ENCODE results near the gene CRTAC1.

Gene CRTAC1

DNA sequence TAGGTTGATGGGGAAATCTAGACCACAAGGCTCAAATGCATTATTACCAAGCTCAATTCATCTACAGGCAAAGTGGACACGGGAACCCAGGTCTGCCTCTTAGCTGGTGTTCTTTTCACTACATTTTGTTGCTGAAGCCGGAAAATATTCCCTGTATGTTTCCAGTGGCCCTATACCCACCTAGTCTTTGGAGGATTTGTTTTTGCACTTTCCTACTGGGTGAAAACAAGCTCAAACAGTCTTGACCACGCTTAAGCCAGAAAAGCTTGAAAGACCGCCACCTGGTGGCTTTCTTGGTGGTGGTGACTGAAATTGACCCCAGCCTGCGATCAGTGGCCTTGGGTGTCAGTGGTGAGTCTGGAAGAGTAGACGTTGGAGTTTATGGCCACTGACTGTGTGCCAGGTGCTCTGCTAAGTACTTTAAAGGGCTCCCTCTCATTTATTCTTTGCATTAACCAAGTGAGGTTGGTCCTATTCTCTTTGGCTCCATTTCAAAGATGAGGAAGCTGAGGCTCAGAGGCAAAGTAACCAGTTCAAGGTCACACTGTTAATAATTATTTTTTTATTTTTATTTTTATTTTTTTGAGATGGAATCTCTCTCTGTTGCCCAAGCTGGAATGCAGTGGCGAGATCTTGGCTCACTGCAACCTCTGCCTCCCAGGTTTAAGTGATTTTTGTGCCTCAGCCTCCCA, 11.1 kb upstream of the CRTAC1 start:
- DNase-seq (ENCODE audit: low read depth) = no peak

DNA sequence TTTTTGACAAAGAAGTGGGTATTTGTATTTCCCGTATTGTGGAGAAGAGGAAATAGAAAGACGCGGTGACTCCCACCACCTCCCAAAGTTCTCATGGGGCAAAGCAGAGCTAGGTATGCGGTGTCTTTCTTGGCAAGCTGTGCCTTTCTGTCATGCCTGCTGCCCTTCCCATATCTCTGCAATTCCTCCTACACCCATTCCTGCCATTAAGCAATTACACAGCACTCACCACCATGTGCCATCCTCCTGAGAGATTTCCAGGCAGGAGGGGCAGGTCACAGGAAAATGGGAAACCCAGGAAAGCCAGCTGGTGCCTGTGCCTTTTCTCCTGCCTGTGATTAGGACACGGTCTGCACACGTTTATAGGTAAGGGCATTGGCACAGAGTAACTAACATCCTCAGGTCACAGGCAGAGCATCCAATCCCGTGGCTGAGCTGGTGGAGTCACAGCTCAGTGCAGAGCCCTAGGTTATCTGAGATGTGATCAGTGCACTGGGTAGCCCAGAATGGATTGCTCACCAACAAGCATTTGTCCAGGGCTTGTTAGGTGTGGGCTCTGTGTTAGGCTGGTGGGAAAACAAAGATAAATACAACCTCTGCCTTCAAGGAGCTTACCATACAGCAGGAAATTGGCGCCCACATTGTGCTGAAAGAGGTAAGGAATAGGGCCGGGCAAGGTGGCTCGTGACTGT, 9.4 kb upstream of the CRTAC1 start:
- DNase-seq (ENCODE audit: low read depth) = no peak
- H3K4me3 ChIP-seq (ENCODE audit: low read length) = no peak overlapping the region
- TF ChIP-seq, protein P1, sequence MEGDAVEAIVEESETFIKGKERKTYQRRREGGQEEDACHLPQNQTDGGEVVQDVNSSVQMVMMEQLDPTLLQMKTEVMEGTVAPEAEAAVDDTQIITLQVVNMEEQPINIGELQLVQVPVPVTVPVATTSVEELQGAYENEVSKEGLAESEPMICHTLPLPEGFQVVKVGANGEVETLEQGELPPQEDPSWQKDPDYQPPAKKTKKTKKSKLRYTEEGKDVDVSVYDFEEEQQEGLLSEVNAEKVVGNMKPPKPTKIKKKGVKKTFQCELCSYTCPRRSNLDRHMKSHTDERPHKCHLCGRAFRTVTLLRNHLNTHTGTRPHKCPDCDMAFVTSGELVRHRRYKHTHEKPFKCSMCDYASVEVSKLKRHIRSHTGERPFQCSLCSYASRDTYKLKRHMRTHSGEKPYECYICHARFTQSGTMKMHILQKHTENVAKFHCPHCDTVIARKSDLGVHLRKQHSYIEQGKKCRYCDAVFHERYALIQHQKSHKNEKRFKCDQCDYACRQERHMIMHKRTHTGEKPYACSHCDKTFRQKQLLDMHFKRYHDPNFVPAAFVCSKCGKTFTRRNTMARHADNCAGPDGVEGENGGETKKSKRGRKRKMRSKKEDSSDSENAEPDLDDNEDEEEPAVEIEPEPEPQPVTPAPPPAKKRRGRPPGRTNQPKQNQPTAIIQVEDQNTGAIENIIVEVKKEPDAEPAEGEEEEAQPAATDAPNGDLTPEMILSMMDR (conservative IDR thresholded peaks at IDR 0.05; ENCODE audit: low read depth, low read length) = no peak

More for the DNA sequence above, 11.1 kb upstream of the CRTAC1 start:
- no peak overlapping the region for H3K4me3 ChIP-seq (ENCODE audit: low read length)
- TF ChIP-seq, protein P1 (conservative IDR thresholded peaks at IDR 0.05; ENCODE audit: low read depth, low read length) = peak; percentile 82

DNA sequence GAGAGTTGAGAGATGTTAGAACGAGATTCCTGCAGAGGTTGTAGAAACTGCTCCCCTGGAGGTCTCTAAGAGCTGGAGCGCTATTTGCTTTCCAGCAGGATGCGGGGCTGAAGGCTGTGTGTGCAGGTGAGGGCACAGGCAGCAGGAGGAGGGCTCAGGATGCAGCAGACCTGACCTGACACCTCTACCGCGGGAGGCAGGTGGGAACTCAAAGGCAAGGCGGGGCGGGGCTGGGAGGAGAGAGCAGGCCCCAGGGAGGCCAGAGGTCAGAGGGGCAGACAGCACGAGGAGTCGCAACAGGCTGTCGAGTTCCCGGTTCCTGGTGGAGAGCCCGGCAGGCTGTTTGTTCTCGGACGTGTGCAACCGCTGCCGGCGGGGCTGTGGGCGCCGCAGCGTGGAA, 7.9 kb upstream of the CRTAC1 start:
- TF ChIP-seq, protein P1 (conservative IDR thresholded peaks at IDR 0.05; ENCODE audit: low read depth, low read length) = no peak
- DNase-seq (ENCODE audit: low read depth) = no peak
- no peak overlapping the region for H3K4me3 ChIP-seq (ENCODE audit: low read length)

DNA sequence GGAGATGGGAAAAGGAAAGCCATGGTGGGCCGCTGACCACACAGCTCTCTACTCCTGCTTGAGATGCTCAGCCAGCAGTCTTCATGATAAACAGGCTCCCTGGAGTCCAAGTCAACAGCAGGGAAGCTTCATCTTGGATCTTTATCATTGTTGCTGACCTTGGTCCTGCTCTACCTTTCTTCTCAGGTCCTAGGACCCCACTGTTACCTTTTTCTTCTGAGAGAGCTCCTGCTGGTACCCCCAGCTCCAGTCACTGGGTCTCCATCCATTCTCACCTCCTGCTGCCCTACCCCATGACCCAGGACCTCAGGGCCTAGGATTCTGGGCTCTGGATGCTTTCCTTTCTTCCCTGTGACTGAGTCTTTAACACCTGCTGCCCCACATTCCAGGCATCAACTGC, 5.2 kb upstream of the CRTAC1 start:
- H3K4me3 ChIP-seq (ENCODE audit: low read length) = no peak overlapping the region
- DNase-seq (ENCODE audit: low read depth) = no peak
- TF ChIP-seq, protein P1 (conservative IDR thresholded peaks at IDR 0.05; ENCODE audit: low read depth, low read length) = no peak

DNA sequence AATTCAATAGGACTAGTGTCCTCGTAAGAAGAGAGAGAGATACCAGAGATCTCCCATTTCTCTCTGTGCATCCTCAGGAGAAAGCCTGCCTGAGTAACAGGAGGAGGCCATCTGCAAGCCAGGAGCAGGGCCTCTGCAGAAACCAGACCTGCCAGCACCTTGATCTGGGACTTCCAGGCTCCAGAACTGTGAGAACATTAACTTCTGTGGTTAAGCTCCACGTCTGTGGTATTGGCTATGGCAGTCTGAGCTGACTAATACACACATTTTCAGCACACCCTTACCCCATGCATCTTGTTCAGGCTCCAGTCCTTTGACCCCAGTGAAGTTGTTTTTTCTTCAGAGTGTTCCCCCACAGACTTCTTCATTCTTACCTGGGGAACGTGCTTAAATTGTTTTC, 3.1 kb upstream of the CRTAC1 start:
- no peak for DNase-seq (ENCODE audit: low read depth)
- TF ChIP-seq, protein P1 (conservative IDR thresholded peaks at IDR 0.05; ENCODE audit: low read depth, low read length) = no peak
- no peak overlapping the region for H3K4me3 ChIP-seq (ENCODE audit: low read length)

DNA sequence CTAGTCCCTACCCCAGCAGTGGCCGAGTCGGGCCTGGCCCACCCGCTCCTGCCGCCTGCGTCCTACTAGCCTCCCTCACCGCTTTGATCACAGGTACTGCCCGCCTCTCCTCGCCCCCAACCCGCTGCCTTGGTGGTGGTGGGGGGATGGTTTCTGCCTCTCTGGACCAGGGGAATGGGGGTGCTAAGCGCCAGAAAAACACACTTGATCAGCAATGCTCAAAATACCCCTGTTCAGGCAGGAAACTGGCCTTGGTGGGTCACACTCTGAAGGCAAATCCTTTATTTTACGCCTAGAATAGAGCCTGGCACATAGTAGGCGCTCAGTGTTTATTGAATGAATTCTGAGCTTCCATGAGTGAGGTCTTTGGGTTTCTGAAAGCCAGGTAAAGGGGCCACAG, 1.0 kb upstream of the CRTAC1 start:
- no peak overlapping the region for H3K4me3 ChIP-seq (ENCODE audit: low read length)
- TF ChIP-seq, protein P1 (conservative IDR thresholded peaks at IDR 0.05; ENCODE audit: low read depth, low read length) = no peak
- no peak for DNase-seq (ENCODE audit: low read depth)

DNA sequence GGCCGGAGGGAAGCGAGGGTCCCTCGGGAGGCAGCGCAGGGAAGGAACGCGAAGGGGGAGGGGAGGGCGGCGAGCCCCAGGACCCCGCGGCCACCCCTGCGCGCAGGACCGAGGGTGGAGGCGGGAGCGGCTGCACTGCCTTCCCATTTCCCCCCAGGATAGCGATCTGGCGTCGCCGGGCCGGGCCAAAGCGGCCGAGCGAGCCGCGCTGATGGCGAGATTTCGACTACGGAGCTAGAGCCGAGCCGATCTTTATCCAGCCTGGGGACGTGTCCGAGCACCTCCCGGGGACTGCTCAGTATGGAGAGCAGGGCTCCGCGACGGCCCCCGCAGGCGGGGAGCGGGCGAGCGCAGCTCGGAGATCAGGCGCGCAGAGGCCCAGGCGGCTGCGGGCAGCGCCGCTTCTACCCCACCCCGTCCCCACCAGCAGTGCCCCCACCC, 590 bp upstream of the CRTAC1 start:
- no peak for DNase-seq (ENCODE audit: low read depth)
- TF ChIP-seq, protein P1 (conservative IDR thresholded peaks at IDR 0.05; ENCODE audit: low read depth, low read length) = no peak
- peak overlapping the region; percentile 10 for H3K4me3 ChIP-seq (ENCODE audit: low read length)

All from retinal pigment epithelial cell (primary cell).